Measurements from ENCODE around the gene CD109. TPM values are rescaled to one million over a fixed set of nuclear protein-coding genes. Genes with fewer than 3 reads are reported as not detected.
"Not testable (repeated sequence)": the region's sequence is repeated elsewhere in the genome, so short reads cannot be mapped to it uniquely, and the experiment has no call there.

CD109 gene
- total RNA-seq, 1 donor from 2014 or later = 23.6 TPM

GRCh38 chr6:73669005-73669404 lies 27.0 kb upstream of the CD109 start:
- Mint-ChIP-seq H3K36me3 (ENCODE audit: low read depth) (no peaks in the 10 kb centered on the region), H3K27me3 (peaks cover 51% of the 10 kb centered on the region), H3K4me1 (peaks cover 12% of the 10 kb centered on the region), H3K4me3 (no peak overlapping the region), H3K27ac (no peak overlapping the region), H3K9me3 (no peaks in the 10 kb centered on the region)
- no peak for DNase-seq
- intact Hi-C loops (cut with micrococcal nuclease) = no loop called here

GRCh38 chr6:73671911-73672685 lies 23.9 kb upstream of the CD109 start:
- intact Hi-C loops (cut with micrococcal nuclease) = no loop called here
- H3K36me3 Mint-ChIP-seq (ENCODE audit: low read depth) = no peaks in the 10 kb centered on the region
- peaks cover 35% of the 10 kb centered on the region for H3K27me3 Mint-ChIP-seq
- no peak overlapping the region for H3K27ac Mint-ChIP-seq
- H3K4me1 Mint-ChIP-seq = peaks cover 4% of the 10 kb centered on the region
- no peaks in the 10 kb centered on the region for H3K9me3 Mint-ChIP-seq
- no peak overlapping the region for H3K4me3 Mint-ChIP-seq
- DNase-seq = no peak

GRCh38 chr6:73675466-73676098 lies 20.4 kb upstream of the CD109 start:
- Mint-ChIP-seq H3K4me1 (no peaks in the 10 kb centered on the region), H3K9me3 (no peaks in the 10 kb centered on the region), H3K27me3 (peaks cover 18% of the 10 kb centered on the region), H3K4me3 (no peak overlapping the region), H3K36me3 (ENCODE audit: low read depth) (no peaks in the 10 kb centered on the region), H3K27ac (no peak overlapping the region)
- peak; percentile 93 for DNase-seq
- intact Hi-C loops (cut with micrococcal nuclease) = loop anchor here (1.0 to 5.0 kb wide), 4 partner anchors 19 to 1532 kb away; partner anchors contain the start of gene COL12A1

- Mint-ChIP-seq H3K27me3 (peaks cover 6% of the 10 kb centered on the region), H3K9me3 (peaks cover 13% of the 10 kb centered on the region), H3K4me1 (no peaks in the 10 kb centered on the region), H3K36me3 (ENCODE audit: low read depth) (no peaks in the 10 kb centered on the region), H3K27ac (no peak overlapping the region), H3K4me3 (no peak overlapping the region)
- intact Hi-C loops (cut with micrococcal nuclease) = loop anchor here (5.0 kb wide), 2 partner anchors 178 to 1528 kb away; partner anchors contain the start of gene COL12A1
- DNase-seq = no peak
Observed at GRCh38 chr6:73679009-73679408, 17.0 kb upstream of the CD109 start.

GRCh38 chr6:73679846-73680245 lies 16.2 kb upstream of the CD109 start:
- not testable (repeated sequence) for H3K27ac Mint-ChIP-seq; DNase-seq; H3K4me3 Mint-ChIP-seq; H3K4me1 Mint-ChIP-seq; H3K27me3 Mint-ChIP-seq; H3K36me3 Mint-ChIP-seq (ENCODE audit: low read depth)
- peaks cover 13% of the 10 kb centered on the region for H3K9me3 Mint-ChIP-seq
- intact Hi-C loops (cut with micrococcal nuclease) = loop anchor here (5.0 kb wide), 2 partner anchors 177 to 1527 kb away; partner anchors contain the start of gene COL12A1

- intact Hi-C loops (cut with micrococcal nuclease) = no loop called here
- H3K36me3 Mint-ChIP-seq (ENCODE audit: low read depth) = no peaks in the 10 kb centered on the region
- DNase-seq = no peak
- H3K4me1 Mint-ChIP-seq = no peaks in the 10 kb centered on the region
- no peak overlapping the region for H3K4me3 Mint-ChIP-seq
- peaks cover 13% of the 10 kb centered on the region for H3K9me3 Mint-ChIP-seq
- peaks cover 13% of the 10 kb centered on the region for H3K27me3 Mint-ChIP-seq
- no peak overlapping the region for H3K27ac Mint-ChIP-seq
Observed at GRCh38 chr6:73680289-73680918, 15.6 kb upstream of the CD109 start.

- H3K36me3 Mint-ChIP-seq (ENCODE audit: low read depth); H3K27ac Mint-ChIP-seq; intact Hi-C loops (cut with micrococcal nuclease): not testable (repeated sequence)
Observed at GRCh38 chr6:73683574-73683973, 12.4 kb upstream of the CD109 start.

GRCh38 chr6:73688351-73688750 lies 7.7 kb upstream of the CD109 start:
- peaks cover 38% of the 10 kb centered on the region for H3K27me3 Mint-ChIP-seq
- H3K27ac Mint-ChIP-seq = no peak overlapping the region
- H3K4me3 Mint-ChIP-seq = no peak overlapping the region
- intact Hi-C loops (cut with micrococcal nuclease) = no loop called here
- H3K9me3 Mint-ChIP-seq = peaks cover 6% of the 10 kb centered on the region
- no peak for DNase-seq
- H3K4me1 Mint-ChIP-seq = peaks cover 7% of the 10 kb centered on the region
- H3K36me3 Mint-ChIP-seq (ENCODE audit: low read depth) = peaks cover 2% of the 10 kb centered on the region

More at GRCh38 chr6:73683574-73683973, 12.4 kb upstream of the CD109 start:
- not testable (repeated sequence) for DNase-seq, H3K4me1 Mint-ChIP-seq, H3K4me3 Mint-ChIP-seq
- Mint-ChIP-seq H3K9me3 (peaks cover 13% of the 10 kb centered on the region), H3K27me3 (peaks cover 35% of the 10 kb centered on the region)

- Mint-ChIP-seq H3K27me3 (peaks cover 30% of the 10 kb centered on the region), H3K4me1 (peaks cover 14% of the 10 kb centered on the region), H3K4me3 (no peak overlapping the region), H3K27ac (no peak overlapping the region), H3K9me3 (no peaks in the 10 kb centered on the region), H3K36me3 (ENCODE audit: low read depth) (peaks cover 2% of the 10 kb centered on the region)
- intact Hi-C loops (cut with micrococcal nuclease) = no loop called here
- DNase-seq = no peak
Observed at GRCh38 chr6:73690056-73690455, 5.9 kb upstream of the CD109 start.

- peaks cover 19% of the 10 kb centered on the region for H3K27me3 Mint-ChIP-seq
- DNase-seq = no peak
- peaks cover 20% of the 10 kb centered on the region for H3K4me1 Mint-ChIP-seq
- H3K4me3 Mint-ChIP-seq = no peak overlapping the region
- no peaks in the 10 kb centered on the region for H3K9me3 Mint-ChIP-seq
- H3K27ac Mint-ChIP-seq = peak overlapping the region; percentile 73
- peaks cover 2% of the 10 kb centered on the region for H3K36me3 Mint-ChIP-seq (ENCODE audit: low read depth)
- intact Hi-C loops (cut with micrococcal nuclease) = no loop called here
Observed at GRCh38 chr6:73691512-73691911, 4.5 kb upstream of the CD109 start.

GRCh38 chr6:73694711-73695411 lies 1.1 kb upstream of the CD109 start:
- H3K27ac Mint-ChIP-seq = peak overlapping the region; percentile 98
- H3K27me3 Mint-ChIP-seq = peaks cover 2% of the 10 kb centered on the region
- H3K4me1 Mint-ChIP-seq = peaks cover 42% of the 10 kb centered on the region
- peak overlapping the region; percentile 90 for H3K4me3 Mint-ChIP-seq
- intact Hi-C loops (cut with micrococcal nuclease) = loop anchor here (1.0 to 2.0 kb wide), 6 partner anchors 9 to 174 kb away; partner anchors contain the start of gene EEF1A1
- H3K9me3 Mint-ChIP-seq = no peaks in the 10 kb centered on the region
- H3K36me3 Mint-ChIP-seq (ENCODE audit: low read depth) = peaks cover 24% of the 10 kb centered on the region
- DNase-seq = peak; percentile 68

- no peaks in the 10 kb centered on the region for H3K9me3 Mint-ChIP-seq
- H3K4me3 Mint-ChIP-seq = peak overlapping the region; percentile 90
- no peaks in the 10 kb centered on the region for H3K27me3 Mint-ChIP-seq
- intact Hi-C loops (cut with micrococcal nuclease) = no loop called here
- peak; percentile 74 for DNase-seq
- peaks cover 37% of the 10 kb centered on the region for H3K36me3 Mint-ChIP-seq (ENCODE audit: low read depth)
- peak overlapping the region; percentile 98 for H3K27ac Mint-ChIP-seq
- H3K4me1 Mint-ChIP-seq = peaks cover 46% of the 10 kb centered on the region
Observed at GRCh38 chr6:73696966-73697655, 1.1 kb downstream of the CD109 start.

All from activated CD4-positive, alpha-beta T cell treated with anti-CD3 and anti-CD28 coated beads, Interleukin-2, amount 10 ng/mL, durations not matched to agents 24 days and 14 days (primary cell).